ENCODE results near the gene ACVR2B.

ACVR2B gene

DNA sequence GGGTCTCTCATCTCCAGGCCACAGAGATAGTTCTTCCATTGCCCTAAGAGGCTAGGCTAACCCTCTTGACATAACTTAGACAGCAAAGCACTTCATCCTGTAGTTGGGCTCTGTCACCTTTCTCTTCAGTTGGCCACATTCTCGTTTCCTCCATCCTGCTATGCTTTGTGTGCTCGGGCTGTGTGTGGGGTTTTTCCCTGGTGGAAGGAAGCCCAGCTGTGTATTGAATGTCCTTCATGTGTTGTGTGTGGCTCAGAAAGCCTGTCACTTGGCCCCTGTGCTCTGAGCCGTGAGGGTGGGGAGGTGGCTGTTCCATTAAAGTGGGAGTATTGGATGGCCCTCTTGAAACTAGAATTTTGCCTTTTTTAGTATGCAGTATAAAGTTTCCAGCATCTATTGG lies 33.6 kb downstream of the ACVR2B start:
- DNase-seq (ENCODE audit: low read depth in 3 of 3) = no peak

DNA sequence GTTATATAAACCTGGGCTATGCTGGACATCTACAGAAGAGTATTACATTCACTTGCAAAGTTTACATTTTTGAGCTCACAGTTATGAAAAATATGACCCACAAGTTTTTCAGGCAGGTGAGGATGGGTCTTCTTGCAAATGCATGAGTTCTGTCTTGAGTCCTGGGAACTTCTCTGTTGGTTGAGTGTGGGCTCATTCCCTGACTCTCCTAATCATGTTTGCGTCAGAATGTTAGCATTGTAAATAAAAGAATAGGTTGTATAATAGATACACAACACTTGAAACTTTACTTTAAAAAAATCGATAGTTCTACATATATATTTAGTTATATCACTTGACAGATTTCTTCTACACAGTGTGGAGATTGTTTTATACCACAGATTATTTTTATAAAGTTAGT lies 35.3 kb downstream of the ACVR2B start:
- DNase-seq (ENCODE audit: low read depth in 3 of 3) = no peak

DNA sequence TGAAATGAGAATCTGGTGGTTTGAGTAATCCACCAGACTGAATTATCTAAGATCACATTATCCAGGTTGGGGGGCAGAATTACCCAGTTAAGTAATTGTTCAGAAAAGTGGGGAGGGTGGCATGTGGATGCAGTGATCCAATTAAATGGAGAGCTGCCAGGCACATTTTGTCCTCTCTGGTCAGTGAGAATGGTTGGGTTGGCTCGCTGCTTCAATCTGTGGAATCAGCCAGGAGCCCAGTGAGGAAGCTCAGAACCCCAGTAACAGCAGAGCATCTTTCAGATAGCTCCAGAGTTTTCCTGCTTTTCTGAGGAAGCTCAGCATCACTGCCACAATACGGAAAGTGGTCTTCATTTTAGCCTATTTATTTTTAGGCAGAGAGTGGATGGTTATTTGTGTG lies 36.1 kb downstream of the ACVR2B start:
- no peak for DNase-seq (ENCODE audit: low read depth in 3 of 3)

DNA sequence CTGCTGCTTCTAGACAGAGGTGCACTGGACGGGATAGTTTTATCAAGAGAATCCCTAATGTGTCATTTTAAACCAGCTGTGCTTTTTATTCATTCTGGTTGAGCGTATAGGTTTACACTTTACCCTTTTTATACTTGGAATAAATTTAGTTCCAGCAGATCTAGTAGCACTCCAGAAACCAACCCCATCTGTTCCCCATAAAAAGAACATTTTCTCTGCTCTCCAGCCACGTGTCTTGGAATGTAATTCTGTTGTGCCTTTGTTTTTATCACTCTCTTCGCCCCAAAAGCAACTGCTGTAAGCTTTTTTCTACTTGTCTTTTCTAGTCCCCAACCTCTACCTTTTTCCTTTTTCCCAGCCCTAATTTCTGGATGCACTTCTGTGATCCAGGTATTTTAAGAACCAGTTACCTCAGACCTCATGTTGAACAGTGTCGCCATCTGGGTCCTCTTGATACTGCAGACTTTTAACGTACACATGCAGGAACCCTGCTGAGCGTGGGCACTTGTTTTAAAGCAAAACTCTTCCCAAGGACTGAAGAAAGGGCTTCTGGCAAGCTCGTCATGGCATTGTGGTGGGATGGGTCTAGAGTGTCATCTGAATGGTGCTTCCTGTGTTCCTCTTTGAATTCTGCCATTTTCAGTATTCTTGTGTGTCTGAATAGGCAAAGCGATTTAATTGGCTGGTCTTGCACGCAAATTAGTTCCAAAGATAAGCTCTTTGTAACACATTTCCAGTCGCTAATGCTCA lies 36.8 kb downstream of the ACVR2B start:
- no peak for DNase-seq (ENCODE audit: low read depth in 3 of 3)

DNA sequence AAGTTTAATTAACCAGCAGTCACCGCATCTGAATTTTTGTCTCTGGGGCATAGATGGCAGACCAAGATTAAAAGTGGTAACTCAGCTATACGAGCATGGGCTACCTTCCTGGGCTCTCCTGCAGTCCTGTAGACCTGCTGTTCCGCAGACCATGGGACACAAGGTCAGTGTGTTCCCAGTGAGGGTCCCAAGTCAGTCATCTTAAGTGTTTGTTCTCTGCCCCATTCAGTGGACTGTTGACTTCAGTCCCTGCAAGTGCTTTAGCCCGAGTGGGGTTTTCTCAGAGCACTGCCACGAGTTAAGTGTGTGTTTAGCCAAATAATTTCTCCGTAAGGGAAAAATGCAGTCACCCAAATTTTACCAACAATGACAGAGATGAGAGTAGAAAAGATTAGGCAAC lies 37.5 kb downstream of the ACVR2B start:
- no peak for DNase-seq (ENCODE audit: low read depth in 3 of 3)

DNA sequence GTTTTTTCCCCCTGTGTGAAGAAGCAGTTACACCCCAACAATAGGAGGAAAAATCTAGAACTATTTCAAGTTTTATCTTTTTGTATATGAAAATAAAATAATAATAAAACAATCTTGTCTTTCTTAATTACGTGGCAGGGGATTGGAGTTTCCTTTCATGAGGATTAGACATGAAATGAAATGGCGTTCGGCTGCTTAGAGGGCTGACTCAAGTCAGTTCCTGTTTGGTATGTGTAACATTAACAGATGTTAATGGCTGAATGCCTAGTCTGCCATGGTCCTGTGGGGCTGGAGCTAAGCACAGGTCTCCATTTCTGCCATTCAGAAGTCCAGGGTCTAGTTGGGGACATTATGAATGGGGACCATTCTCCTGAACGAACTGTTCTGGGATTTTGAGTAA lies 39.3 kb downstream of the ACVR2B start:
- no peak for DNase-seq (ENCODE audit: low read depth in 3 of 3)

DNA sequence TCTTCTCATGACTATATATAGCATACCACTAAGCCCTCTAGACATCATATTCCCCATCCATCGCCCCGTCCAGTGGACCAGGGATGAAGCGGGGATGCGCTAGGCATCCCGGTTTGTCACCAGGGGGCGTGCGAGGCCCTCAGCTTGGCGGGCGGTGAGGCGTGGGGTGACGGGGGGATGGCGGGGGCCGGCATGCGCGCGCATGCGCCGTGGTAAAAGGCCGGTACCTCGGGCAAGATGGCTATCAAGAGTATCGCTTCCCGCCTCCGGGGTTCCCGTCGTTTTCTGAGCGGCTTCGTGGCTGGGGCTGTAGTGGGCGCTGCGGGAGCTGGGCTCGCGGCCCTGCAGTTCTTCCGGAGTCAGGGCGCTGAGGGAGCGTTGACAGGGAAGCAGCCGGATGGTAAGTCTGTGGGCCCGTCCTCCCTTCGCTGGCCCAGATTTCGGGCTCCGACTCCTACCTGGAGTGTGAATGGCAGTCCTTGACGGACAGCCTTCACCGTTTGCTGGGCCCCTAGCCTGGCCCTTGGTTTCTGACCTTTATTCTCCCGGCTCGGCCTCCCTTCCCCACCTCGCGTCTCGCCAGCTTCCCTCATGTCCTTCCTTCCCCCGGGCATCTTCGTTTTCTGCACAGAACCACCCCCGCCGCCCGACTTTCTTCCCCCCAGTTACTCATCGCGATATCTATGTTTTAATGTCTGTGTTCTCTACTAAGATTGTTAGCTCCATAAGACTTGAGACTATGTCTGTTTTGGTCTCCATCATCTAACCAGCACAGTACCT lies 42.6 kb downstream of the ACVR2B start, which contains the start of gene EXOG:
TSS of gene EXOG (plus strand) at position 210 of the 780 bp plus-strand sequence. CDS start at position 238, 28 bp downstream.
- peak; percentile 91 to 96 (median 93) for DNase-seq (ENCODE audit: low read depth in 3 of 3)

DNA sequence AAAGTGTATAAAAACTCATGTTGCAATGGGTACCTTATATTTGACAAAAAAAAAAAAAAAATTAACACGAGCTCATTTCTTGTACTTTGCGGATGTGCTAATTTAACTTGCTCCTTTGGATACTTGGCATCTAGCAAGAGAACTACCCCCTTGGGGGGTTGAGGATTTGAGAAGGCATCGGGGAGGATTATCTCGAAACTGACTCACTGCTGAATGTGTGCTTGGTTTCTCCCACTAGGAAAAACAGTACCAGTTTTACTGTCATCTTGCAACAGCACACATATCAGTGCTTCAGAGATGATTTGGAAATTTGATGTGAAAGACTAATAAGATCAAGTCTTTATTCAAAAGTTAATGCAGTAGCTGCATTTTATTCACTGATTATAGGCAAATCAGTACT lies 43.3 kb downstream of the ACVR2B start:
- DNase-seq (ENCODE audit: low read depth in 3 of 3) = no peak

DNA sequence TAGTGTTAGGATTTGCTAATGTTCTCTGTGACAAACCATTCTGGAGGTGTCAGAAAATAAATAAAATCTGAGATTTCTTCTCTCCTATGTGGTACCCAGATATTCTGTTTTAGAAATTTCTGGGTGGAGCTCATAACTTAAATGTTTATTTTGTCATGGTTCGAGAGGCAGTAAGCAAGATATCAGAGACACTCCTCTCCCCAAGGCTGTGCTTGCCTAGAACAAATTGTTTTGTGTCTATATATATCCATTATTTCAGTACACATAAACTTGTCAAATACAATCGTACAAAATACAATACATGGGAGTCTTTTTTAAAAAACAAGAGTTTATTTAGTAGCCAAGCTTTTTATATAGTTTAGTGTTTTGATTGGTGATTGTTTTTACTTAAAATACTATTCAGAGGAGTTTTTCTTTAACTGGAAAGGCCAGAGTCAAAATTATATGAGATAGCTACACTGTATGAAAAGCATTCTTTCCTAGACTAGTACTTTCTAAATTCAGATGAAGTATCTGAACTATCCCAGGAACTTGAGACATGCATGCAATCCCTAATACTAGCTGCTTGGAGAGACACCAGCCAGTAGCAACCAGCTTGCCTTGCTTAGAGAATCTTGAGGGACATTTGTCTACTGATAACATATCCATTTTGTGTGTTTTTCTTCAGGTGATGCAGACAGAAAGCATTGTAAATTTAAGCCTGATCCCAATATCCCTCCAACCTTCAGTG lies 47.2 kb downstream of the ACVR2B start:
- no peak for DNase-seq (ENCODE audit: low read depth in 3 of 3)

DNA sequence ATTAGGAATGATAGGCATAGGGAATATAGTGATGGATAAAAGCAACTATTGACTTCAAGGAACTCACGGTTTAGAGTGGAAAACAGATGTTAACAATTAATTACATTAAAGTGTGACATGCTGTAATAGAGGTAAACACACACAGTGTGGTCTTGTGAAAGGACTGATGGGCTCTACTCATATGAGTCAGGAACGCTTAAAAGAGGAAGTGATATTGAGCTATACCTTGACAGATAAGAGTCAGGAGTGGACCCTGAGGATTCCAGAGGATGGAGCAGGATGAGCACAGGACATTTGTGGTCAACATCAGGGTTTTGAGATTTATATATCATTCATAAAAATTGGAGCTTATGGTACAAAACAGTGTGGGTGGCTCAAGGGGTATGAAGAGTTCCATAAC lies 53.4 kb downstream of the ACVR2B start:
- no peak for DNase-seq (ENCODE audit: low read depth in 3 of 3)

DNA sequence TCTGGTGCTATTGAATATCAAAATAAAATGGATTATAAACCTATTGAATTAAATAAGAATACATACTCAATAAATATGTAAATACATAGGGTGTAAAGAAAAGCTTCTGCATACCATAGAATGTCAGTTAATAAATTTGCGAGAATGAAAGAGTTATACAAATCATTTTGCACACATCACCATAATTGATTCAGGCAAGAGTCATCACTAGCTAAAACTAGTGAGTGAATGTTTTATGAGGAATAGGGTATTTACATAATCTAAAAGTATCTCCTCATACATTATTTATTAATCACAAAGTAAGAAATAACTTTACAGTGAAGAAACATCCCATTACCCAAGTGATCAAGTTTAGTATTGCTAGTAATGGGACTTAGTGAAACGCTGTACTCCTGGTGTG lies 56.0 kb downstream of the ACVR2B start:
- no peak for DNase-seq (ENCODE audit: low read depth in 3 of 3)

DNA sequence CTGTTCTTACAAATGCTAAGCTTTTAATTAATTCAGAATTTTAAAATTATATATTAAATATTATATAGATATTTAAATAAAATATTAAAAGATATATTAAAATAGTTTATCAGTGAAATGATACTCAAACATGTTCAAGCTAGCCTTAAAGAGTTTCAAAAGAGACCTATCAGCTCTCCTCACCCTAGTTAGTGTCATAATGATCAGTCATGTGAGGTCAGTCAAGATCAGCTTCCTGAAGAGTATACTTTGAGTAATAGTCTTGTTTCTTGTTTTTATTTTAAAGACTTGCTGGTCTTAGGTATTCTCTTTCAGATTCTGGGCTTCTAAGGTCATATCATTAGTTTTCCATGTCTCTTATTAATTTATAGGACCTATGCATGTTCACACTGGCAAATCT lies 56.9 kb downstream of the ACVR2B start:
- no peak for DNase-seq (ENCODE audit: low read depth in 3 of 3)

DNA sequence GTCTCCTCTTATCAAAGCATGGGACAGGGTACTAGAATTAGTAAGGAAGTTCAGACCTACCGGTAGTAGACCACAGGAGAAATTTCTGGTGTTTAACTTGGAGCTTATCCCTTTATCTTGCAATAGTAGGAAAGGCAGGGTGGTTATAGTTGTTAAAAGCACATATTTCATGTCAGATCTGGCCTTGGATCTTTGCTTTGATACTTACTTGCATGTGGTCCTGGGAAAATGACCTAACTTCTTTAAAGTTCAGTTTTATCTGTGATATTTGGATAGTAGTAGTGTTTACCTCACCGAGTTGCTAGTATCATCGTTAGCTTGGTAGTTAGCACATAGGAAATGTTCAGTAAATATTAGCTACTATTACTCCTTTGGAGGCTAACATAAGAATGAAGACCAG lies 57.9 kb downstream of the ACVR2B start:
- DNase-seq (ENCODE audit: low read depth in 3 of 3) = no peak

DNA sequence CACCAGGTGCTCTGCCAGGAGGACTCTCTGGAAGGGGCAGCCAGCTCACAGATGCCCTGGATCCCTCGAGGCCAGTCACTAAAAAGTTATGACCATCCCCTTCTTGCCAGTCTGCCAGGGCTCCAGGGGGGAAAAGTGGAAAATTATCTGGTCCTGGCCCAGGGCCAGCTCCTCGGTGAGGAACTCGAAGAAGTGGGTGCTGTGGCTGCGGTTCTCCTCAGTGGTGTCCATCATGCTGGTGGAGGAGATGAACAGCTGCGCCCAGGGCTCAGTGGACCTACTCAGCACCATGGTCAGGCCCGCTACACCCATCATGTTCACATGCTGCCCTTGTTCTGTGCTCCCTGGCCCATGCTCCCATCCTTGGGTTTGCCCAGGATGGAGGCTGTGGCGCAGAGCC lies 61.7 kb downstream of the ACVR2B start:
- no peak for DNase-seq (ENCODE audit: low read depth in 3 of 3)

DNA sequence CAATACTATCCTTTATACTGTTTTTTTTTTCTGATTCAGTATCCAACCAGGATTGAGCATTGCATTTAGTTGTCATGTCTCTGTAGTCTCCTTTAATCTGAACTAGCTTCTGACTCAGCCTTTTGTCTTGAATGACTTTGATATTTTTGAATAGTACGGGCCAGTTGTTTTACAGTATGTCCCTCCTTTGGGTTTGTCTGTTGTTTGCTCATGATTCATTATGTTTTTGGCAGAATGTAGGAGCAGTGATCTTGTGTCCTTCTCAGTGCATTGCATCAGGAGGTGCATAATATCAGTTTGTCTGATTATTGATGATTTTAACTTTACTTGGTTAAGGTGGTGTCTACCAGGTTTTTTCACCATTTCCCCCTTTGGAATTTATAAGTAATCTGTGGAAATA lies 63.0 kb downstream of the ACVR2B start:
- DNase-seq (ENCODE audit: low read depth in 3 of 3) = no peak

DNA sequence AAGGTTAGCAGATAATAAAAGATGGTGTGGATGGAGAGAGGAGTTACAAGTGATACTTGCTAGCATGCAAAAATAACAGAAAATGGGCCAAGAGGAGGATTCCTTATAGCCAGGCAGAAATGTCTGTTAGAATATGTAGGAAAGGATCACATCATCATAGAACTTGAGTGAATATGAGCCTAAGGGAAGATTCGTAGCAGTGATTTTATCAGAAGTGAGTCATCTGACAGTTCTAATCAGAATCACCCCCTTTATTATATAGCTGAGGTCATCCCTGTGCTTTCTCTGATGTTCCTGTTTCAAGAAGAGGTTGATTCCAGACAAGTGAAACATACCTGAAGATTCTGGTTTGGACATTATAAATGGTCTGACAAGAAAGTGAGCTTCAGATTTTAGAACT lies 65.3 kb downstream of the ACVR2B start:
- no peak for DNase-seq (ENCODE audit: low read depth in 3 of 3)

DNA sequence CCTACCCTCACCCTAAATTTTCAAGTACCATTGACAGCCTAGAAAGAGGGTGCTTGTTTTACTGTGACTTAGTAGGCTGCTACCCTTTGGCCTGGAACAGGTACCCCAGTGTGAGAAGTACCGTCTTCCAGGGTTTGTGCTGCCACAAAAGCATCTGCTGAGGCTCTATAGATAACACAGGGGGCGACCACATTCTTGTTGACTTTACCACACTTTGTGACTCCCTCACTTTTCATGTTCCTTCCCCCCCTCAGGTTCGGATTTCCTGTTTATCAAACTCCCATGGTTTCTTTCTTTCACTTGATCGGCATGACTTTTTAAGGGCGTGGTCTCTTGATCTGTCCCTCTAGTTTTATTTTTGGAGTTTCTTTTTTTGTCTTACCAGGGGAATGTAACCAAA lies 66.0 kb downstream of the ACVR2B start:
- DNase-seq (ENCODE audit: low read depth in 3 of 3) = no peak

DNA sequence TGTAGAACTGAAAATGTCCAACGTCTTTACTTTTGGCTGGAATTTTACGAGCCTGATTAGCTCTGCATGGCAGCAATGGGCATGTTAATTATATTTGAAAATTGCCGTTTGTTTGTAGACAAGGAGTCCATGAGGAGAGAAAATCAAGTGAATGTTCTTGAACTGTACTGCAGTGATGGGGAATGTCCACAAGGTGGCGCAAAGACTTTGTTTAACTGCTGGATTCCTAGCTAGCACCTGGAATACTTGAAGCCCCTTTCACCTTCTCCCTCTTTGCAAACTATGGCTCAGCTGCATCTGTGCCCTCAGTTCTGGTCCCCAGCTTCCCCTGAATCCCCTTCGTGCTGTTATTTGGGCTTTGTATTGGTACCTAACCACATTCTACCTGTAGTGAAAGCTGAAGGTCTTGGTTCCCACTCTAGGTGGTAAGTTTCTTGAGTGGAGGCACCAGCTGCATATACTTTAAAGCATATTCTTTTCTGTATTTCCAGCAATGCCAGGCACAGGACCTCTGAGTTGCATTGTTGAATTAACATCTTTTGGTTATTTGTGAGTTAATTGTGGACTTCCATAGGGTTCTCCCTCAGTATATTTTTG lies 67.8 kb downstream of the ACVR2B start:
- DNase-seq (ENCODE audit: low read depth in 3 of 3) = peak; percentile 15 to 39 (median 18)

DNA sequence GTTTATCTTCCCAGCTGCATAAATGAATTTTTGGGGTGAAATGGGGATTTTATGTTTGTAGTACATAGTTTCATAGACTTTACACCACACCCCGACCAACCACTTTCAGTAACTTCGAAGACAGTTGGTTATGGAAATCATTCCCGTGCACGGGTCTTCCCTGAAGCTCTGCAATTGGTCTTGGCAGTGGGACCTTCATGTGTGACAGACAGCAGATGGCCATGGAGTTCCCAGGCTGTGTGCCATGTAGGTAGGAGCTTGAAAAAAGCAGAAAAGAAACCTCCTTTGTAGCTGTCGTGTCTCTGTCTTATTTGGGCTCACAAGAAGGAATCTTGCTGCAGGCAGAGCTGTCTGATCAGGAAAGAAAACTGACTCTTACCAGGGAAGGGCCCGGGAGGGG lies 68.3 kb downstream of the ACVR2B start:
- no peak for DNase-seq (ENCODE audit: low read depth in 3 of 3)

DNA sequence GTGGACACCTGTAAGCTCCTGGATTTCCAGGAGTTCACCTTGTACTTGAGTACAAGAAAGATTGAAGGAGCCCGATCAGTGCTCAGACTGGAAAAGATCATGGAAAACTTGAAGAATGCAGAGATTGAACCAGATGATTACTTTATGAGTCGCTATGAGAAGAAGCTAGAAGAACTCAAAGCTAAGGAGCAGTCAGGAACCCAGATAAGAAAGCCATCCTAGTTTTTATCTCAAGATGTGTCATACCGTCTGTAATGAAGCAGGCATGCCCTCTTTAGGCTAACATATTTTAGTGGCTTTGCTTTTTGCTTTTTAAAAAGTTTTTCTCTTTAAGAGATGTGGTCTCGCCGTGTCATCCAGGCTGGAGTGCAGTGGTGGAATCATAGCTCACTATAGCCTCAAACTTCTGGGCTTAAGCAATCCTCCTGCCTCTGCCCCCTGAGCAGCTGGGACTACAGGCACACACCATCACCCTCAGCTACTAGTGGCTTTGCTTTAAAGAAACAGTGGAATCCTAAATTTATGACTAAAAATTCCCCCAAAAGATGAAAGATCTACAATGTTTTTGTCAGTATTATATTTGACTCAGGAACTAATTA lies 70.5 kb downstream of the ACVR2B start:
- no peak for DNase-seq (ENCODE audit: low read depth in 3 of 3)

DNA sequence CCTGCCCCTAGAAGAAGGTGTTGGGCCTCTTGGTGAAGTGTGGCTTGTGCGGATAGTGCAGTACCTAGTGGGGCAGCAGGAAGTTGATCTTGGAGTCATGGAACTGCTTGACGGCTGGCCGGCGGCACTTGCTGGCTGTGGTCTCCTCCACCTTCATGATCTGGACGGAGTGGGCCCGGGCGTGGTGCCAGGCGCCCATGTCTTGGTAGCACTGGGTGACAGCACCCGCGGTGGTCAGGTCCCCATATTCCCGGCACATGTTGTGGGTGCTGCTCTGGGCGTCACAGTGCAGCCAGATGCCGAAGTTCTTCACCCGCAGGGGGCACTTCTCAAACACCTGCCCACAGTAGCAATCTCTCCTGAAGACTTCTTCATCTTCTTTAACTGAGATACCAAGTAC lies 73.1 kb downstream of the ACVR2B start:
- DNase-seq (ENCODE audit: low read depth in 3 of 3) = no peak

DNA sequence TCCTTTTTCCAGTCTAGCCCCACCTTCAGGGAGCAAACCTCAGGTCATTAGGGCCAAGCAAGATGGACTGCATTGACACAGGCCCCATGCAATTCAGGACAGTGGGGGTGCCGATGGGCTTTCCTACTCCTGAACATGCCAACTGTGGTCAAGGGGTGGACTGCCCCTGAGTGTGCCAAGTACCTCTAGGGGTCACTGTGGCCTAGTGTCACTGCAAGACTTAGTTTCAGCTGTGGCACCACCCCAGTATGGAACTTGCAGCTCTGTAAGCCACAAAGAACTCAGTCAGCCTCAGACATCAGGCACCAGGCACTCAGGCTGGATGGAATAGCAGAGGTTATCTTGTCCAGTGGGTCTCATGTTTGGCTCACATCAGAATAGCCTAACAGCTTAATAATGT lies 74.8 kb downstream of the ACVR2B start:
- no peak for DNase-seq (ENCODE audit: low read depth in 3 of 3)
